ENCODE data around the gene ZMIZ1.

Gene ZMIZ1

GRCh38 chr10:79310911-79311573, 242.3 kb downstream of the ZMIZ1 start:
- no peak overlapping the region for H4K8ac ChIP-seq (ENCODE audit: low read depth, low read length)
- peaks cover 90 to 92% of the 10 kb centered on the region in 2 experiments for H3K36me3 ChIP-seq (ENCODE audit: control insufficient read depth in 1 of 2, insufficient read depth in 2 of 2, low read length in 2 of 2)
- H2BK5ac ChIP-seq (ENCODE audit: low read depth, low read length, poor library complexity) = no peak overlapping the region
- DNase-seq = no peak
- H3K9ac ChIP-seq (ENCODE audit: low read length) = no peak overlapping the region
- no peak overlapping the region for H3K27ac ChIP-seq (ENCODE audit: low read depth, low read length)
- no peaks in the 10 kb centered on the region for H3K79me2 ChIP-seq (ENCODE audit: control insufficient read depth, insufficient read depth, low read length, poor library complexity)
- H2BK120ac ChIP-seq (ENCODE audit: insufficient read depth, low read length, poor library complexity) = no peak overlapping the region
- no peak overlapping the region for H3K18ac ChIP-seq (ENCODE audit: low read length)
- no peak overlapping the region for H4K91ac ChIP-seq (ENCODE audit: low read depth, low read length)
- no peak overlapping the region for H4K12ac ChIP-seq (ENCODE audit: low read depth, low read length)
- no peaks in the 10 kb centered on the region for H3K9me3 ChIP-seq (ENCODE audit: insufficient read depth, low read depth, low read length)
- no peaks in the 10 kb centered on the region for H3K4me1 ChIP-seq (ENCODE audit: control insufficient read depth in 1 of 2, insufficient read depth in 2 of 2, low read length in 2 of 2)
- no peak overlapping the region for H3K4me2 ChIP-seq (ENCODE audit: low read length)
- H3K27me3 ChIP-seq (ENCODE audit: insufficient read depth, low read length) = no peaks in the 10 kb centered on the region
- H2BK12ac ChIP-seq (ENCODE audit: low read length) = no peak overlapping the region
- no peak overlapping the region for H3K4ac ChIP-seq (ENCODE audit: low read depth, low read length)
- H2AFZ ChIP-seq (ENCODE audit: insufficient read depth, low read length, poor library complexity) = no peak overlapping the region
- H3K14ac ChIP-seq (ENCODE audit: low read length) = no peak overlapping the region
- no CpG with 5 or more reads among the region's 26 CpGs for WGBS (ENCODE audit: extremely low coverage, insufficient coverage, insufficient read length)
- no peak overlapping the region for H3K4me3 ChIP-seq (ENCODE audit: low read depth, low read length)
- H3K23ac ChIP-seq (ENCODE audit: low read length) = no peak overlapping the region
- H2AK5ac ChIP-seq (ENCODE audit: low read length) = no peak overlapping the region
- H3K79me1 ChIP-seq (ENCODE audit: low read length) = no peaks in the 10 kb centered on the region

DNA sequence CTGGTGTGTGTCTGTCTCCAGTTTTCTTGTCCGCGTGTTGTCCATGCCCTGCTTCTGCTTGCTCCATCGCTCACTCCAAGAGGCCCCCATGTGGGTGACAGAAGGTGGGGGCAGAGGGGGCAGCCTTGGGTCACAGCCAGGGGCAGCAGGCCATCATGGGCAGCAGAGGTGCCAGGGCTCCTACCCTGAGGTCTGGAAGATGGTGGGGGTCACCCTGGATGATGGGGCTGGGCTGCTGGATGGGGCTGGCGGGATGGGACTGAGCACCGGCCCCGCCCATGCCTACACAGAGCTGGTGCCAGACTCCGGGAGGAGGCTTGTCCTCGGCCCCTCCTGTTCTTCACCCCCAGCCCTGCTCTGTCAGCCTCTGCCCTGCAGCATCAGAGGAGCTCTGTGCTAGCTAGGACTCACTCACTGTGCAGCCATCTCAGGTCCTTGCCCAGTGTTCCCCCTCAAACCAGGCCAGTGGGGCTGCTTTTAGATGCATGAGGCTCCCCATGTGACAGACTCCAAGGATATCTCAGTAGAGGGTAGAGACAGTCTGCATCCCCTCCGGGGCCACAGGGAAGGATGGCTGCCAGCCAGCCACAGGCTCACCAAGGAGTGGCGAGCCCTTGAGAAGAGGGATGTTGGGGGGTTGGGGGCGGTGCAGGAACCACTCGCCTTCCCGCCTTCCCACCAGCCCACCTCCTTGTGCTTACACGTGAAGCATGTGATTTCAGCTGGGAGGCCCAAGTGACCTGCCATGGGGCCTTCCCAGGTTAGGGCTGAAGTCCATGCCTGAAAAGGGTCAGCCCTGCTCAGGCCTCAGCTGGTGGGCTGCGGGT, 243.0 kb downstream of the ZMIZ1 start:
- Histone ChIP-seq H3K79me2 (ENCODE audit: control insufficient read depth, insufficient read depth, low read length, poor library complexity) (no peaks in the 10 kb centered on the region), H3K23ac (ENCODE audit: low read length) (no peak overlapping the region), H2BK12ac (ENCODE audit: low read length) (no peak overlapping the region), H3K4me3 (ENCODE audit: low read depth, low read length) (no peak overlapping the region), H2AK5ac (ENCODE audit: low read length) (no peak overlapping the region), H2AFZ (ENCODE audit: insufficient read depth, low read length, poor library complexity) (no peak overlapping the region), H3K9me3 (ENCODE audit: insufficient read depth, low read depth, low read length) (no peaks in the 10 kb centered on the region), H4K12ac (ENCODE audit: low read depth, low read length) (no peak overlapping the region), H4K91ac (ENCODE audit: low read depth, low read length) (no peak overlapping the region), H3K4ac (ENCODE audit: low read depth, low read length) (no peak overlapping the region), H3K18ac (ENCODE audit: low read length) (no peak overlapping the region), H4K8ac (ENCODE audit: low read depth, low read length) (no peak overlapping the region), H3K9ac (ENCODE audit: low read length) (no peak overlapping the region), H3K4me2 (ENCODE audit: low read length) (no peak overlapping the region), H3K79me1 (ENCODE audit: low read length) (no peaks in the 10 kb centered on the region), H3K27me3 (ENCODE audit: insufficient read depth, low read length) (no peaks in the 10 kb centered on the region), H2BK120ac (ENCODE audit: insufficient read depth, low read length, poor library complexity) (no peak overlapping the region), H3K4me1 (ENCODE audit: control insufficient read depth in 1 of 2, insufficient read depth in 2 of 2, low read length in 2 of 2) (peaks cover 0 to 4% of the 10 kb centered on the region in 2 experiments), H3K27ac (ENCODE audit: low read depth, low read length) (no peak overlapping the region), H2BK5ac (ENCODE audit: low read depth, low read length, poor library complexity) (no peak overlapping the region), H3K36me3 (ENCODE audit: control insufficient read depth in 1 of 2, insufficient read depth in 2 of 2, low read length in 2 of 2) (peaks cover 82 to 85% of the 10 kb centered on the region in 2 experiments), H3K14ac (ENCODE audit: low read length) (no peak overlapping the region)
- no CpG with 5 or more reads among the region's 15 CpGs for WGBS (ENCODE audit: extremely low coverage, insufficient coverage, insufficient read length)
- no peak for DNase-seq

GRCh38 chr10:79312601-79313187, 243.9 kb downstream of the ZMIZ1 start:
- Histone ChIP-seq H2AFZ (ENCODE audit: insufficient read depth, low read length, poor library complexity) (no peak overlapping the region), H3K4me3 (ENCODE audit: low read depth, low read length) (no peak overlapping the region), H3K36me3 (ENCODE audit: control insufficient read depth in 1 of 2, insufficient read depth in 2 of 2, low read length in 2 of 2) (peaks cover 73 to 76% of the 10 kb centered on the region in 2 experiments), H3K4me2 (ENCODE audit: low read length) (no peak overlapping the region), H3K4ac (ENCODE audit: low read depth, low read length) (no peak overlapping the region), H3K14ac (ENCODE audit: low read length) (no peak overlapping the region), H3K18ac (ENCODE audit: low read length) (no peak overlapping the region), H2AK5ac (ENCODE audit: low read length) (no peak overlapping the region), H3K27ac (ENCODE audit: low read depth, low read length) (no peak overlapping the region), H3K4me1 (ENCODE audit: control insufficient read depth in 1 of 2, insufficient read depth in 2 of 2, low read length in 2 of 2) (peaks cover 4 to 13% of the 10 kb centered on the region in 2 experiments), H4K8ac (ENCODE audit: low read depth, low read length) (no peak overlapping the region), H3K79me2 (ENCODE audit: control insufficient read depth, insufficient read depth, low read length, poor library complexity) (no peaks in the 10 kb centered on the region), H3K9ac (ENCODE audit: low read length) (no peak overlapping the region), H3K23ac (ENCODE audit: low read length) (no peak overlapping the region), H2BK12ac (ENCODE audit: low read length) (no peak overlapping the region), H3K27me3 (ENCODE audit: insufficient read depth, low read length) (no peaks in the 10 kb centered on the region), H2BK5ac (ENCODE audit: low read depth, low read length, poor library complexity) (no peak overlapping the region), H2BK120ac (ENCODE audit: insufficient read depth, low read length, poor library complexity) (no peak overlapping the region), H3K79me1 (ENCODE audit: low read length) (no peaks in the 10 kb centered on the region), H3K9me3 (ENCODE audit: insufficient read depth, low read depth, low read length) (no peaks in the 10 kb centered on the region), H4K12ac (ENCODE audit: low read depth, low read length) (no peak overlapping the region), H4K91ac (ENCODE audit: low read depth, low read length) (no peak overlapping the region)
- DNase-seq = no peak
- WGBS (ENCODE audit: extremely low coverage, insufficient coverage, insufficient read length) = no CpG with 5 or more reads among the region's 22 CpGs

DNA sequence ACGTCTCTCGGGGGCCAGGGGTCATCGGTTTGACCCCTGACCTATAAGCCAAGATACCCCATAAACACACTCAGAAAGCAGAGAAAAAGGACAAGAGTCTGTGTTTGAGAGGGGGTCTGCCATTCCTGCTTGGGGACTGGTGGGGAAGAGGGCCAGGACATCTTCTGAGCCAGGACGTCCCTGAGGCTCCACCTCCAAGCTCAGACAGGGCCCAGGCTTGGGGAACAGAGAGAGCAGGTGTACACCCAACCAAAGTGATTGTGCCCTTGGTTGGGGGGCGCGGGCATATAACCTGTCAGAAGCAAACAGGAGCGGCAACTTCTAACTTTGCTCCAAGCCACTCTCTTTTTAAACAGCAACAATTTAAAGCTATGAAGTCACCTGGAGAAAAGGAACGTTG, 244.6 kb downstream of the ZMIZ1 start:
- Histone ChIP-seq H3K4me2 (ENCODE audit: low read length) (no peak overlapping the region), H4K91ac (ENCODE audit: low read depth, low read length) (no peak overlapping the region), H3K4ac (ENCODE audit: low read depth, low read length) (no peak overlapping the region), H3K23ac (ENCODE audit: low read length) (no peak overlapping the region), H3K14ac (ENCODE audit: low read length) (no peak overlapping the region), H3K27me3 (ENCODE audit: insufficient read depth, low read length) (no peaks in the 10 kb centered on the region), H2BK120ac (ENCODE audit: insufficient read depth, low read length, poor library complexity) (no peak overlapping the region), H2BK5ac (ENCODE audit: low read depth, low read length, poor library complexity) (no peak overlapping the region), H2AFZ (ENCODE audit: insufficient read depth, low read length, poor library complexity) (no peak overlapping the region), H3K36me3 (ENCODE audit: control insufficient read depth in 1 of 2, insufficient read depth in 2 of 2, low read length in 2 of 2) (peaks cover 67 to 70% of the 10 kb centered on the region in 2 experiments), H3K79me1 (ENCODE audit: low read length) (no peaks in the 10 kb centered on the region), H2BK12ac (ENCODE audit: low read length) (no peak overlapping the region), H3K27ac (ENCODE audit: low read depth, low read length) (no peak overlapping the region), H2AK5ac (ENCODE audit: low read length) (no peak overlapping the region), H3K79me2 (ENCODE audit: control insufficient read depth, insufficient read depth, low read length, poor library complexity) (no peaks in the 10 kb centered on the region), H3K4me3 (ENCODE audit: low read depth, low read length) (no peak overlapping the region), H3K18ac (ENCODE audit: low read length) (no peak overlapping the region), H3K4me1 (ENCODE audit: control insufficient read depth in 1 of 2, insufficient read depth in 2 of 2, low read length in 2 of 2) (peaks cover 9 to 18% of the 10 kb centered on the region in 2 experiments), H4K12ac (ENCODE audit: low read depth, low read length) (no peak overlapping the region), H3K9ac (ENCODE audit: low read length) (no peak overlapping the region), H4K8ac (ENCODE audit: low read depth, low read length) (no peak overlapping the region), H3K9me3 (ENCODE audit: insufficient read depth, low read depth, low read length) (no peaks in the 10 kb centered on the region)
- DNase-seq = no peak
- no CpG with 5 or more reads among the region's 8 CpGs for WGBS (ENCODE audit: extremely low coverage, insufficient coverage, insufficient read length)

Data from trophoblast cell (in vitro differentiated cells and primary cell).